ENCODE data around the gene DSP. TPM values are rescaled to one million over a fixed set of nuclear protein-coding genes. Genes with fewer than 3 reads are reported as not detected.

Gene DSP
- total RNA-seq, 1 experiment from 2014 or later = 227 TPM

- no peak for TF ChIP-seq CTCF (IDR thresholded peaks at IDR 0.05; ENCODE audit: unreplicated experiment)
- ChIA-PET CTCF (interaction anchor here (0.7 kb wide), 2 partner anchors 104 to 160 kb away, joined by 3 read pairs; no protein-coding TSS in a partner anchor), POLR2A (interaction anchor here (0.9 to 1.2 kb wide), 2 partner anchors 196 to 688 kb away, joined by 3 read pairs; partner anchors contain the start of genes CAGE1 and RIOK1)
- no peaks in the 10 kb centered on the region for H3K27me3 Mint-ChIP-seq (ENCODE audit: insufficient read depth, unreplicated experiment)
- H3K4me1 Mint-ChIP-seq (ENCODE audit: insufficient read depth, unreplicated experiment) = peaks cover 16% of the 10 kb centered on the region
- no peaks in the 10 kb centered on the region for H3K36me3 Mint-ChIP-seq (ENCODE audit: insufficient read depth, unreplicated experiment)
- DNase-seq (ENCODE audit: unreplicated experiment) = no peak
- H3K9me3 Mint-ChIP-seq (ENCODE audit: unreplicated experiment) = no peaks in the 10 kb centered on the region
- BruUV-seq (replicated peaks) = no TSS peak
- no peak overlapping the region for H3K27ac Mint-ChIP-seq (ENCODE audit: low read depth, unreplicated experiment)
- no peak overlapping the region for H3K4me3 Mint-ChIP-seq (ENCODE audit: unreplicated experiment)
- intact Hi-C loops (cut with micrococcal nuclease) = loop anchor here (5.0 kb wide), 1 partner anchor 33 kb away; no protein-coding TSS in a partner anchor
Observed at GRCh38 chr6:7585287-7585930, 43.9 kb downstream of the DSP start.

- peak; percentile 24 for DNase-seq (ENCODE audit: unreplicated experiment)
- H3K27me3 Mint-ChIP-seq (ENCODE audit: insufficient read depth, unreplicated experiment) = no peaks in the 10 kb centered on the region
- H3K9me3 Mint-ChIP-seq (ENCODE audit: unreplicated experiment) = no peaks in the 10 kb centered on the region
- H3K27ac Mint-ChIP-seq (ENCODE audit: low read depth, unreplicated experiment) = no peak overlapping the region
- no peak for TF ChIP-seq CTCF (IDR thresholded peaks at IDR 0.05; ENCODE audit: unreplicated experiment)
- no TSS peak for BruUV-seq (replicated peaks)
- POLR2A ChIA-PET = interaction anchor here (0.9 to 3.5 kb wide), 14 partner anchors 8 to 691 kb away, joined by 3 to 19 read pairs (median 4); partner anchors contain the start of gene SSR1
- no peaks in the 10 kb centered on the region for H3K36me3 Mint-ChIP-seq (ENCODE audit: insufficient read depth, unreplicated experiment)
- peak overlapping the region; percentile 3 for H3K4me3 Mint-ChIP-seq (ENCODE audit: unreplicated experiment)
- CTCF ChIA-PET = no interaction called here
- peaks cover 27% of the 10 kb centered on the region for H3K4me1 Mint-ChIP-seq (ENCODE audit: insufficient read depth, unreplicated experiment)
- intact Hi-C loops (cut with micrococcal nuclease) = loop anchor here (5.0 kb wide), 1 partner anchor 35 kb away; no protein-coding TSS in a partner anchor
Observed at GRCh38 chr6:7587631-7588100, 46.2 kb downstream of the DSP start.

GRCh38 chr6:7588506-7588905 lies 47.0 kb downstream of the DSP start:
- intact Hi-C loops (cut with micrococcal nuclease) = loop anchor here (5.0 kb wide), 1 partner anchor 36 kb away; no protein-coding TSS in a partner anchor
- H3K4me1 Mint-ChIP-seq (ENCODE audit: insufficient read depth, unreplicated experiment) = peaks cover 34% of the 10 kb centered on the region
- no peak for TF ChIP-seq CTCF (IDR thresholded peaks at IDR 0.05; ENCODE audit: unreplicated experiment)
- H3K4me3 Mint-ChIP-seq (ENCODE audit: unreplicated experiment) = peak overlapping the region; percentile 90
- DNase-seq (ENCODE audit: unreplicated experiment) = no peak
- H3K27ac Mint-ChIP-seq (ENCODE audit: low read depth, unreplicated experiment) = no peak overlapping the region
- ChIA-PET POLR2A (interaction anchor here (0.6 to 3.5 kb wide), 21 partner anchors 9 to 1021 kb away, joined by 3 to 38 read pairs (median 4); partner anchors contain the start of genes CAGE1, RIOK1 and SSR1), CTCF (no interaction called here)
- no peaks in the 10 kb centered on the region for H3K27me3 Mint-ChIP-seq (ENCODE audit: insufficient read depth, unreplicated experiment)
- H3K36me3 Mint-ChIP-seq (ENCODE audit: insufficient read depth, unreplicated experiment) = peaks cover 5% of the 10 kb centered on the region
- no TSS peak for BruUV-seq (replicated peaks)
- no peaks in the 10 kb centered on the region for H3K9me3 Mint-ChIP-seq (ENCODE audit: unreplicated experiment)

GRCh38 chr6:7589221-7589620 lies 47.8 kb downstream of the DSP start:
- no TSS peak for BruUV-seq (replicated peaks)
- ChIA-PET POLR2A (interaction anchor here (0.6 to 3.5 kb wide), 31 partner anchors 8 to 1021 kb away, joined by 3 to 38 read pairs (median 5); partner anchors contain the start of genes CAGE1, DSP, RIOK1 and SSR1), CTCF (interaction anchor here (1.1 kb wide), 1 partner anchor 164 kb away, joined by 4 read pairs; no protein-coding TSS in a partner anchor)
- Mint-ChIP-seq H3K4me3 (ENCODE audit: unreplicated experiment) (peak overlapping the region; percentile 90), H3K4me1 (ENCODE audit: insufficient read depth, unreplicated experiment) (peaks cover 34% of the 10 kb centered on the region), H3K27ac (ENCODE audit: low read depth, unreplicated experiment) (peak overlapping the region; percentile 87), H3K36me3 (ENCODE audit: insufficient read depth, unreplicated experiment) (peaks cover 6% of the 10 kb centered on the region), H3K27me3 (ENCODE audit: insufficient read depth, unreplicated experiment) (no peaks in the 10 kb centered on the region), H3K9me3 (ENCODE audit: unreplicated experiment) (no peaks in the 10 kb centered on the region)
- TF ChIP-seq CTCF (IDR thresholded peaks at IDR 0.05; ENCODE audit: unreplicated experiment) = no peak
- DNase-seq (ENCODE audit: unreplicated experiment) = peak; percentile 35
- intact Hi-C loops (cut with micrococcal nuclease) = loop anchor here (5.0 kb wide), 1 partner anchor 37 kb away; no protein-coding TSS in a partner anchor
